ENCODE data around the gene EXOC4. TPM values are rescaled to one million over a fixed set of nuclear protein-coding genes. Genes with fewer than 3 reads are reported as not detected.

Gene EXOC4
- total RNA-seq, 2 donors from 2014 or later = 48.9 to 102 TPM

DNA sequence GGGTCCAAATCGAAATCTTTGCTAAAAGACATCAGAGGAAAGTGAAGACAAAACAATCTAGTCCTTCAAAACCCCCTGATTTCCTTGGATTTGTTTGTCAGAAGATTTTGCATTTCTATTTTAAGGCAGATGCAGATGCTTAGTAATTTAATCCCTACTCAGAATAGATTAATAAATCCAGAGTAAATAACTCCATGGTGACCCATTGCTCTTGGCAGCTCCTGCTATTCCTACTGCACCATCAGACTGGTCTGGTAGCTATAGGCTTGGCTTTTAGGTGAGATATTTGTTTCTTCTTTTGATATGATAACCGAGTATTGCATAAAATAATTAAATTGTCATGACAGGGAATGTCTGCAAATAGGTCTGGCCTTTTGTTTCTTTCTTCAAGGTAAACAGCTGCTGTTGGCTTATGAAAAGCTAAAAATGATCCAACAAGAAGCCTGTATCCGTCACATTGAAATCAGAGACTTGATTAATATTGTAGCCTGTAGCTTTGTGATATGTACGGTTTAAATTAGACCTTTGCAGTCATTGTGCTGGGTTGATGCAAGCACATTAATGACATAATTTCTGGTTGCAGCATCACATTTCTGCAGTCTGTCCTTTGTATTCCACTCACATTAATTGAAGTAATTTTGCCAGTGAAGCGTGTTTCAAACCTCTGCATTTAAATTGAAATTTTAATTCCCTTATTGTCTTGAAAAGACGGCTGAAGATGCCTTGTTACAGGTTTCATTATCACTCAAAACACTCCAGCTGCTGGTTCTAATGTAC is 40.7 kb downstream of the EXOC4 start:
- H3K4me1 ChIP-seq (replicated peaks) = no peaks in the 10 kb centered on the region
- TF ChIP-seq POLR2A (IDR thresholded peaks at IDR 0.05) = no peak
- TF ChIP-seq, protein P1, sequence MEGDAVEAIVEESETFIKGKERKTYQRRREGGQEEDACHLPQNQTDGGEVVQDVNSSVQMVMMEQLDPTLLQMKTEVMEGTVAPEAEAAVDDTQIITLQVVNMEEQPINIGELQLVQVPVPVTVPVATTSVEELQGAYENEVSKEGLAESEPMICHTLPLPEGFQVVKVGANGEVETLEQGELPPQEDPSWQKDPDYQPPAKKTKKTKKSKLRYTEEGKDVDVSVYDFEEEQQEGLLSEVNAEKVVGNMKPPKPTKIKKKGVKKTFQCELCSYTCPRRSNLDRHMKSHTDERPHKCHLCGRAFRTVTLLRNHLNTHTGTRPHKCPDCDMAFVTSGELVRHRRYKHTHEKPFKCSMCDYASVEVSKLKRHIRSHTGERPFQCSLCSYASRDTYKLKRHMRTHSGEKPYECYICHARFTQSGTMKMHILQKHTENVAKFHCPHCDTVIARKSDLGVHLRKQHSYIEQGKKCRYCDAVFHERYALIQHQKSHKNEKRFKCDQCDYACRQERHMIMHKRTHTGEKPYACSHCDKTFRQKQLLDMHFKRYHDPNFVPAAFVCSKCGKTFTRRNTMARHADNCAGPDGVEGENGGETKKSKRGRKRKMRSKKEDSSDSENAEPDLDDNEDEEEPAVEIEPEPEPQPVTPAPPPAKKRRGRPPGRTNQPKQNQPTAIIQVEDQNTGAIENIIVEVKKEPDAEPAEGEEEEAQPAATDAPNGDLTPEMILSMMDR (IDR thresholded peaks at IDR 0.05) = no peak
- no peak for TF ChIP-seq POLR2AphosphoS5 (IDR thresholded peaks at IDR 0.05)
- H3K4me3 ChIP-seq = no peak overlapping the region
- intact Hi-C loops (cut with DNase I) = no loop called here
- WGBS = 81% methylated on average over 6 of the region's 6 CpGs
- no peaks in the 10 kb centered on the region for H3K27me3 ChIP-seq (replicated peaks; ENCODE audit: insufficient read depth)
- no peak overlapping the region for H3K27ac ChIP-seq
- no peak for DNase-seq (ENCODE audit: low spot score)
- no peaks in the 10 kb centered on the region for H3K9me3 ChIP-seq
- H3K36me3 ChIP-seq = no peaks in the 10 kb centered on the region

DNA sequence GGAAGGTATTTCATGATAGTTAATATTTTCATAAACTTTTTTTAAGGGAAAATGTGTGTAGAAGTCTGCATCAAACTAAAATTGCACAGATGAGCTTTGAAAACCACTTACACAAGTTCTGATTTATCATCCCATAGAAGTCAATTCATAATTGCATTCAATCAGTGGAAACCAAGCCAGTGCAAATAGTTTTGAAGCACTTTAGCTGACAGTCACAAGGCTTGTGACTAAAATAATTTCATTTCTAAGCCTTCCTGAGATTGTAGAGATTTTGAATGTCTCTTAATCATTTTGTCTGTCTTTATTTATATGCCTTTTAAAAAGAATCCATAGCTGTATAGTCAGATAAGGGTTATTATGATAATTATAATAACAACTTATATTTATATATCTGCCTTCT is 41.4 kb downstream of the EXOC4 start:
- no peak overlapping the region for H3K27ac ChIP-seq
- no peak overlapping the region for H3K4me3 ChIP-seq
- H3K4me1 ChIP-seq (replicated peaks) = no peaks in the 10 kb centered on the region
- H3K9me3 ChIP-seq = no peaks in the 10 kb centered on the region
- no peaks in the 10 kb centered on the region for H3K27me3 ChIP-seq (replicated peaks; ENCODE audit: insufficient read depth)
- intact Hi-C loops (cut with DNase I) = no loop called here
- TF ChIP-seq POLR2A (IDR thresholded peaks at IDR 0.05) = no peak
- TF ChIP-seq POLR2AphosphoS5 (IDR thresholded peaks at IDR 0.05) = no peak
- DNase-seq (ENCODE audit: low spot score) = no peak
- no peaks in the 10 kb centered on the region for H3K36me3 ChIP-seq

DNA sequence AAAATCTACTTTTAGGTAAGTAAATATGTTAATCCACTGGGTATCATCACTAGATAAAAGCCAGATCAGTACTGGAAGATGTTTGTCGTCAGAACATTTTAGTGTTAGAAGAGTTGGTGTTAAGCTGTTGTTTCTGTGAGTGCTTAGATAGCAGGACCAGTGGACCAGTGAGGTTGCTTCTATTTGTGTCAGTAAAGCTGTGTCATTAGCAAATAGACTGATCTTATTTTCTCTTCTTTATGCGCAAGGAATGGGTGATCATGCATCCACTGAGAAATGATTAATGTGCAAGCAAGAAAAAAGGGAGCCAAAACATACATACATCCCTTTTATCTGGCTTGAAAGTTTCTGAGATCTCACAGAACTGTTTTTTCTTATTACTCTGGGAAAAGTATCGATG is 42.6 kb downstream of the EXOC4 start:
- intact Hi-C loops (cut with DNase I) = no loop called here
- 82% methylated on average over 3 of the region's 3 CpGs for WGBS
- DNase-seq (ENCODE audit: low spot score) = no peak
- no peaks in the 10 kb centered on the region for H3K9me3 ChIP-seq
- H3K27me3 ChIP-seq (replicated peaks; ENCODE audit: insufficient read depth) = no peaks in the 10 kb centered on the region
- H3K27ac ChIP-seq = no peak overlapping the region
- no peaks in the 10 kb centered on the region for H3K4me1 ChIP-seq (replicated peaks)
- no peak overlapping the region for H3K4me3 ChIP-seq
- TF ChIP-seq POLR2A (IDR thresholded peaks at IDR 0.05) (no peak), POLR2AphosphoS5 (IDR thresholded peaks at IDR 0.05) (no peak)
- TF ChIP-seq, protein P1 (IDR thresholded peaks at IDR 0.05) = no peak
- H3K36me3 ChIP-seq = no peaks in the 10 kb centered on the region

DNA sequence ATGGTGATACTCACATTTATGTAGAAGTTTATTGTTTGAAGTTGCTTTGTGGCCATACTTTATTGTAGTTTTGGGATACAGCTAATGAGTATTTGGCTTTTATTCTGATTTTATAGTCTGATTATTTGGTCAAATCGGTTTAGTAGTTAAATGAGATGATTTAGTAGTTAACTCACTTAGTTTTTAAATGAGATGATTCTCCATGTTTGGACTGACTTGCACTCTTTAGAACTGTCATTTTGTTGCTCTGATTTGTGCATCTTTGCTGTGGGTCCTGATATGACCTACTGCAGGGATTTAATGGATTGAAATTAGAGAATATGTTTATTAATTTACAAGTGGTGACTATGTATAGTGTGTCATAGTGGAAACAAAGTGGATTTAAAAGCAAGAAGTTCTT is 44.2 kb downstream of the EXOC4 start:
- no peak for DNase-seq (ENCODE audit: low spot score)
- H3K4me3 ChIP-seq = no peak overlapping the region
- WGBS = 64% methylated on average over 1 of the region's 1 CpG
- intact Hi-C loops (cut with DNase I) = no loop called here
- H3K36me3 ChIP-seq = no peaks in the 10 kb centered on the region
- no peaks in the 10 kb centered on the region for H3K9me3 ChIP-seq
- no peak for TF ChIP-seq POLR2A (IDR thresholded peaks at IDR 0.05)
- TF ChIP-seq POLR2AphosphoS5 (IDR thresholded peaks at IDR 0.05) = no peak
- TF ChIP-seq, protein P1 (IDR thresholded peaks at IDR 0.05) = no peak
- no peak overlapping the region for H3K27ac ChIP-seq
- no peaks in the 10 kb centered on the region for H3K4me1 ChIP-seq (replicated peaks)
- H3K27me3 ChIP-seq (replicated peaks; ENCODE audit: insufficient read depth) = no peaks in the 10 kb centered on the region

DNA sequence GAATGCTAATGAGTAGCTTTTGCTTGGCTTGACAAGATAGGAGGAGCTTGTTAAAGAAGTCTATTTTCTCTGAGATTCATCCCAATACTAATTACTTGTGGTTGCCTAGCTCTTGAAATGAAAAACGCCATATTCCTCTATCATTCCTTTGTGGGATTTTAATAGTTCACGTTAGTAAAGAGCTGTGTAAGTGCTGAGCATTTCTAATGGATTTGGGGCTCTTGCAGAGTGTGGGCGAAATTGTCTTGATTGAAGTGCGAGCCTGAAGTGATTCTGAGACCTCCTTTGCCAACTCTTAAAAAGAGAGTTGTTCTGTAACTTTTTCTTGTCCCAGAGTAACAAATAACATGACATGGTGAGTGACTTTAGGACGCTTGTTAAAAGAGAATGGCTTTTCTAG is 45.2 kb downstream of the EXOC4 start:
- TF ChIP-seq POLR2AphosphoS5 (IDR thresholded peaks at IDR 0.05) = no peak
- Histone ChIP-seq H3K9me3 (no peaks in the 10 kb centered on the region), H3K27me3 (replicated peaks; ENCODE audit: insufficient read depth) (no peaks in the 10 kb centered on the region), H3K4me3 (no peak overlapping the region), H3K36me3 (no peaks in the 10 kb centered on the region), H3K4me1 (replicated peaks) (no peaks in the 10 kb centered on the region), H3K27ac (no peak overlapping the region)
- WGBS = 99% methylated on average over 5 of the region's 5 CpGs
- intact Hi-C loops (cut with DNase I) = no loop called here
- no peak for DNase-seq (ENCODE audit: low spot score)

DNA sequence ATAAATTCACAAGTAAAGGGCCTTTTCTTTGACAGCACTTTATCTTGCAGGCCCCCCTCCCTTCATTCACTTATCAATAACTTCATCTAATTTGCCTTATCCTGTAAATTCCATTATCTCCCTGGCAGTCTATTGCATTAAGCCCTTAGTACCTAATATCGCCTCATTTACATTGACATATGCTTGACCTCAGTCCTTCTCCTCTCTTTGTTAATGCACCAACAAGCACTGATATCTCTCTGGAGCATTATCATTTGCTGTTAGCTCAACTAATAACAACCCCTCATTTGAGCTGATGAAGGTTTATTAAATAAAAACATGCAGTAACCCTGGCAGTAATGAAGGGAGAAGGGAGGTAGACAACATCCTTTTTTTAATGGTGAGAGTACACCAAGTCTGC is 46.8 kb downstream of the EXOC4 start:
- intact Hi-C loops (cut with DNase I) = no loop called here
- H3K4me1 ChIP-seq (replicated peaks) = no peaks in the 10 kb centered on the region
- no peak for DNase-seq (ENCODE audit: low spot score)
- 100% methylated on average over 1 of the region's 1 CpG for WGBS
- H3K4me3 ChIP-seq = no peak overlapping the region
- no peaks in the 10 kb centered on the region for H3K27me3 ChIP-seq (replicated peaks; ENCODE audit: insufficient read depth)
- TF ChIP-seq, protein P1 (IDR thresholded peaks at IDR 0.05) = no peak
- TF ChIP-seq POLR2AphosphoS5 (IDR thresholded peaks at IDR 0.05) = no peak
- no peak for TF ChIP-seq POLR2A (IDR thresholded peaks at IDR 0.05)
- H3K9me3 ChIP-seq = no peaks in the 10 kb centered on the region
- H3K27ac ChIP-seq = no peak overlapping the region
- no peaks in the 10 kb centered on the region for H3K36me3 ChIP-seq
